Body of pancreas (tissue), 4 donors: ENCODE results near the gene RPS18. TPM values are rescaled to one million over a fixed set of nuclear protein-coding genes. Genes with fewer than 3 reads are reported as not detected.

Experiments
- ATAC-seq: fragments of 150-250 bp; one replicate; pipeline ENCODE4 v1.9.1; 2016
- DNase-seq, 4 donors: peaks; one replicate each; pipeline ENCODE4 v3.0.0-alpha.2; 2019
- H3K27ac ChIP-seq, 4 donors: fragments of 200-600 bp; sonication (generic); 1 replicate in 3 of 4; 2 replicates in 1 of 4; pipeline versions ENCODE4 v1.5.1 to v1.6.1; 2016 to 2019; ENCODE audit warnings: mild to moderate bottlenecking in 1 of 4, mixed read lengths in 1 of 4, moderate library complexity in 1 of 4
- H3K27me3 ChIP-seq, 2 donors: fragments of 200-600 bp; sonication (generic); one replicate each; pipeline ENCODE4 v1.6.0; 2016; ENCODE audit warnings: mild to moderate bottlenecking in 1 of 2
- H3K36me3 ChIP-seq, 2 donors: fragments of 200-600 bp; sonication (generic); replicated peaks in 1 of 2; 2 replicates each; pipeline ENCODE4 v1.5.1; 2016; ENCODE audit warnings: low read depth in 2 of 2; ENCODE audit not compliant: insufficient read depth in 1 of 2
- H3K4me1 ChIP-seq: fragments of 200-600 bp; sonication (generic); one replicate; pipeline ENCODE4 v1.6.0; 2016
- H3K4me3 ChIP-seq, 2 donors: fragments of 200-600 bp; sonication (generic); 1 replicate in 1 of 2; 2 replicates in 1 of 2; pipeline ENCODE4 v1.5.1; 2016 to 2019
- H3K9me3 ChIP-seq, 3 donors: fragments of 200-600 bp; sonication (generic); 1 replicate in 2 of 3; 2 replicates in 1 of 3; pipeline ENCODE4 v1.5.1; 2016
- CTCF ChIP-seq, 7 experiments: fragments of 450-650 bp in 4 of 7; fragments of 200-600 bp in 3 of 7; sonication (generic) in 3 of 7; IDR thresholded peaks; one replicate each; pipeline ENCODE4 v1.5.1; 2016 to 2019; ENCODE audit warnings: antibody characterized with exemption in 7 of 7
- POLR2A ChIP-seq, 3 donors: fragments of 450-650 bp; IDR thresholded peaks; one replicate each; pipeline ENCODE4 v1.6.1; 2016; ENCODE audit warnings: antibody characterized with exemption in 3 of 3, mild to moderate bottlenecking in 2 of 3
- WGBS, 2 donors: methylation state at CpG; one replicate each; pipeline ENCODE4 v1.1.5; 2017; 5-methylcytosine and 5-hydroxymethylcytosine counted together
- intact Hi-C: fragments of 100-400 bp; cut with DNase I; formaldehyde crosslinking; loops from one replicate; pipeline ENCODE4 v1.15.1; 2023
- microRNA-seq, 2 donors: library from miRNA; unstranded; fragments of <30 nt; microRNA quantifications; one replicate each; pipeline ENCODE4, GENCODE V29; 2016; ENCODE audit warnings: borderline number of aligned reads in 2 of 2, borderline replicate concordance in 2 of 2
- total RNA-seq, 2 donors: library from RNA; depleted of rRNA; stranded (reverse); fragments of >200 nt; gene quantifications; one replicate each; pipeline ENCODE4 v1.1.0, GENCODE V29; 2016

RPS18 gene
- total RNA-seq, 2 donors from 2014 or later: 772 to 1,608 TPM

- intact Hi-C loops: no loop called here
- no peak for TF ChIP-seq POLR2A (IDR thresholded peaks at IDR 0.05)
- no peak for TF ChIP-seq CTCF (IDR thresholded peaks at IDR 0.05)
- H3K27me3 ChIP-seq: no peaks in the 10 kb centered on the region
- ATAC-seq (no peak), DNase-seq (no peak)
- no peak overlapping the region for H3K4me3 ChIP-seq
- H3K36me3 ChIP-seq: peaks cover 3 to 4% of the 10 kb centered on the region in 2 donors
- H3K9me3 ChIP-seq: no peaks in the 10 kb centered on the region
- 69 to 78% methylated on average over 7 to 9 of the region's 9 CpGs for WGBS, 2 donors
- H3K27ac ChIP-seq: peak overlapping the region in 1 of 4 donors; percentile 71
- peaks cover 57% of the 10 kb centered on the region for H3K4me1 ChIP-seq
These were observed 49.4 kb downstream of the RPS18 start for GRCh38 chr6:33321227-33321626.

- intact Hi-C loops: no loop called here
- 0 to 2% methylated on average over 10 to 12 of the region's 12 CpGs for WGBS, 2 donors
- H3K27ac ChIP-seq: peak overlapping the region; percentile 73 to 88 (median 86)
- DNase-seq (no peak), ATAC-seq (no peak)
- no peaks in the 10 kb centered on the region for H3K9me3 ChIP-seq
- H3K27me3 ChIP-seq: no peaks in the 10 kb centered on the region
- TF ChIP-seq POLR2A (IDR thresholded peaks at IDR 0.05): no peak
- TF ChIP-seq CTCF (IDR thresholded peaks at IDR 0.05): no peak
- peaks cover 3 to 4% of the 10 kb centered on the region in 2 donors for H3K36me3 ChIP-seq
- H3K4me3 ChIP-seq: peak overlapping the region; percentile 14 to 30
- H3K4me1 ChIP-seq: peaks cover 43% of the 10 kb centered on the region
These were observed 51.7 kb downstream of the RPS18 start for GRCh38 chr6:33323623-33323948.

- H3K36me3 ChIP-seq: peaks cover 0 to 3% of the 10 kb centered on the region in 2 donors
- peak overlapping the region in 3 of 4 donors; percentile 73 to 88 (median 87) for H3K27ac ChIP-seq
- H3K4me1 ChIP-seq: peaks cover 38% of the 10 kb centered on the region
- DNase-seq (no peak), ATAC-seq (no peak)
- 6 to 24% methylated on average over 7 of the region's 7 CpGs for WGBS, 2 donors
- H3K9me3 ChIP-seq: no peaks in the 10 kb centered on the region
- H3K27me3 ChIP-seq: no peaks in the 10 kb centered on the region
- intact Hi-C loops: no loop called here
- no peak overlapping the region for H3K4me3 ChIP-seq
- no peak for TF ChIP-seq POLR2A (IDR thresholded peaks at IDR 0.05)
- TF ChIP-seq CTCF (IDR thresholded peaks at IDR 0.05): no peak
These were observed 52.2 kb downstream of the RPS18 start for GRCh38 chr6:33324125-33324524.

Small RNAs within 50 kb of the gene (microRNA-seq; reads per million reads assigned to microRNA genes)
- 0 reads per million in 2 donors for gene MIR6834
- gene MIR6873: 0 reads per million in 2 donors

Other genes starting within 250 kb of the RPS18 start
- 10 to 100 TPM; 10.5 to 81.7 TPM for gene HLA-DPA1, start 198.4 kb upstream of the RPS18 start, total RNA-seq
- 10 to 100 TPM; 41.2 to 52.4 TPM for gene HLA-DPB1, start 196.1 kb upstream of the RPS18 start, total RNA-seq
- gene COL11A2, start 79.6 kb upstream of the RPS18 start, total RNA-seq: 1 to 10 TPM in 1 of 2 donors, under 1 TPM in 1; 0.78 to 2.3 TPM
- gene RXRB, start 71.4 kb upstream of the RPS18 start, total RNA-seq: 10 to 100 TPM; 17.1 to 21.0 TPM
- gene SLC39A7, start 71.2 kb upstream of the RPS18 start, total RNA-seq: 10 to 100 TPM; 57.3 to 67.9 TPM
- 10 to 100 TPM; 19.1 to 29.1 TPM for gene HSD17B8, start 67.4 kb upstream of the RPS18 start, total RNA-seq
- gene RING1, start 63.6 kb upstream of the RPS18 start, total RNA-seq: 10 to 100 TPM; 11.2 to 28.3 TPM
- 10 to 100 TPM; 37.1 to 40.5 TPM for gene VPS52, start 199 bp upstream of the RPS18 start, total RNA-seq
- gene B3GALT4, start 5.0 kb downstream of the RPS18 start, total RNA-seq: 1 to 10 TPM; 3.9 to 5.6 TPM
- gene WDR46, start 17.2 kb downstream of the RPS18 start, total RNA-seq: 10 to 100 TPM; 27.8 to 43.2 TPM
- 10 to 100 TPM; 10.2 to 19.7 TPM for gene PFDN6, start 17.5 kb downstream of the RPS18 start, total RNA-seq
- gene RGL2, start 26.9 kb downstream of the RPS18 start, total RNA-seq: 10 to 100 TPM; 31.3 to 31.9 TPM
- gene TAPBP, start 42.0 kb downstream of the RPS18 start, total RNA-seq: 100 to 1,000 TPM in 1 of 2 donors, 10 to 100 TPM in 1; 50.3 to 108 TPM
- 10 to 100 TPM; 12.7 to 14.8 TPM for gene ZBTB22, start 45.7 kb downstream of the RPS18 start, total RNA-seq
- 10 to 100 TPM; 20.0 to 28.0 TPM for gene DAXX, start 50.9 kb downstream of the RPS18 start, total RNA-seq
- under 1 TPM in 1 of 2 donors, not detected in 1; 0.66 TPM for gene KIFC1, start 119.7 kb downstream of the RPS18 start, total RNA-seq
- gene PHF1, start 138.9 kb downstream of the RPS18 start, total RNA-seq: 10 to 100 TPM; 58.3 to 73.9 TPM
- 100 to 1,000 TPM in 1 of 2 donors, 10 to 100 TPM in 1; 87.7 to 126 TPM for gene CUTA, start 146.0 kb downstream of the RPS18 start, total RNA-seq
- 1 to 10 TPM; 5.4 to 5.6 TPM for gene SYNGAP1, start 148.0 kb downstream of the RPS18 start, total RNA-seq
- 1 to 10 TPM; 1.8 to 5.3 TPM for gene ZBTB9, start 182.5 kb downstream of the RPS18 start, total RNA-seq